Activated T-helper 17 cell treated with anti-CD3 and anti-CD28 coated beads, Interleukin-2, amount 50 U/mL, for 72 hours (primary cell): ENCODE measurements around the gene DUSP8. TPM values are rescaled to one million over a fixed set of nuclear protein-coding genes. Genes with fewer than 3 reads are reported as not detected.
"Not testable (repeated sequence)": the region's sequence is repeated elsewhere in the genome, so short reads cannot be mapped to it uniquely, and the experiment has no call there.

Experiments used
- ATAC-seq: fragments of 150-1000 bp; cut with Tn5 transposase; replicated peaks from 2 replicates; pipeline ENCODE4 v1.10.0; 2021; ENCODE audit warnings: mild to moderate bottlenecking, moderate library complexity
- H3K27ac Mint-ChIP-seq: one replicate; pipeline ENCODE4 v1.8.0; 2022; ENCODE audit warnings: mixed read lengths
- H3K27me3 Mint-ChIP-seq: one replicate; pipeline ENCODE4 v1.8.0; 2022; ENCODE audit warnings: mixed read lengths
- H3K36me3 Mint-ChIP-seq: one replicate; pipeline ENCODE4 v1.8.0; 2022; ENCODE audit warnings: low read depth, mild to moderate bottlenecking, mixed read lengths
- H3K4me1 Mint-ChIP-seq: one replicate; pipeline ENCODE4 v1.8.0; 2022; ENCODE audit warnings: mixed read lengths
- H3K4me3 Mint-ChIP-seq: one replicate; pipeline ENCODE4 v1.8.0; 2022; ENCODE audit warnings: mild to moderate bottlenecking, mixed read lengths
- H3K9me3 Mint-ChIP-seq: one replicate; pipeline ENCODE4 v1.8.0; 2022; ENCODE audit warnings: mixed read lengths
- total RNA-seq, 2 donors: library from RNA; stranded (reverse); gene quantifications; one replicate each; pipeline ENCODE4 v1.2.3, GENCODE V29; 2022

The DUSP8 gene
- total RNA-seq, 2 donors from 2014 or later: 0.80 to 1.7 TPM

GRCh38 chr11:1597994-1598380, 25.9 kb upstream of the DUSP8 start, which contains the start of gene KRTAP5-2:
KRTAP5-2 (minus strand) TSS chr11:1598294; CDS start chr11:1598250, 44 bp downstream.
- no peak for ATAC-seq
- no peak within 1 kb of the TSS for H3K4me3 Mint-ChIP-seq
- peaks cover 27% of the 10 kb centered on the region for H3K27me3 Mint-ChIP-seq
- no peaks in the 10 kb centered on the region for H3K36me3 Mint-ChIP-seq
- H3K9me3 Mint-ChIP-seq: no peaks in the 10 kb centered on the region
- no peak within 1 kb of the TSS for H3K27ac Mint-ChIP-seq
- H3K4me1 Mint-ChIP-seq: peaks cover 6% of the 10 kb centered on the region

- Mint-ChIP-seq H3K27ac (no peak overlapping the region), H3K4me1 (peaks cover 6% of the 10 kb centered on the region), H3K27me3 (peaks cover 26% of the 10 kb centered on the region), H3K9me3 (no peaks in the 10 kb centered on the region), H3K36me3 (no peaks in the 10 kb centered on the region), H3K4me3 (no peak overlapping the region)
- ATAC-seq: no peak
These were observed 25.4 kb upstream of the DUSP8 start for GRCh38 chr11:1597331-1597993.

GRCh38 chr11:1596576-1597121, 24.6 kb upstream of the DUSP8 start:
- not testable (repeated sequence) for H3K36me3 Mint-ChIP-seq, H3K4me3 Mint-ChIP-seq, H3K27ac Mint-ChIP-seq, H3K9me3 Mint-ChIP-seq, ATAC-seq, H3K4me1 Mint-ChIP-seq
- peaks cover 22% of the 10 kb centered on the region for H3K27me3 Mint-ChIP-seq

DNA sequence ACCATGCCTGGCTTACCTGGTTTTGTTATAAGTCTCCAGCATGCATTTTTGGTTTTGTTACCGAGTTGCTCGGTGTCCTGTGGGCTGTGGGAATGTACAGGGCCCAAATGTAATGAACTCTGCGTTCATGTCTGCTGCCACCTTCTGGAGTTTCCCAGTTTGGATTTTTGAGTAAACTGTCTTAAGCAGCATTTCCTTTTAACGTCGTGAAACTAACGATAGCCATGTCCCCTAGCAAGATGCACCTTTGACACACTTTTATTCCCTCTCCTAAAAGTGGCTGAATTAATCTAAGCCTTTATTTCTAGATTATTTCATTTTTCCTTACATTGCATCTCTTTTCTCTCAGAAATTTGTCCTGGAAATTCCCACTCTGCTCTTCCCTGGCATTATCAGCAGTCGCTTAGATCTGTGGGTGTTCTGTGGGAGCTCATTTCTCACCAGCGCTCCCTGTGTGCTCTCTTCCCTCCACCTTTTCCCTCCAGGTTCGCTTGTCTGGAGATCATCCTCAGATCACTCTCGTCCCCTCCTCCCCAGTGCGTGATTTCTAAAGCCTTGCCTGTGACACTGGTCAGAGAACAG, 24.0 kb upstream of the DUSP8 start:
- not testable (repeated sequence) for H3K36me3 Mint-ChIP-seq, H3K4me3 Mint-ChIP-seq, H3K9me3 Mint-ChIP-seq, H3K4me1 Mint-ChIP-seq, ATAC-seq, H3K27ac Mint-ChIP-seq
- H3K27me3 Mint-ChIP-seq: peaks cover 20% of the 10 kb centered on the region

GRCh38 chr11:1592628-1593027, 20.6 kb upstream of the DUSP8 start:
- H3K4me1 Mint-ChIP-seq: peaks cover 19% of the 10 kb centered on the region
- no peaks in the 10 kb centered on the region for H3K36me3 Mint-ChIP-seq
- H3K27ac Mint-ChIP-seq: no peak overlapping the region
- no peak overlapping the region for H3K4me3 Mint-ChIP-seq
- no peaks in the 10 kb centered on the region for H3K27me3 Mint-ChIP-seq
- H3K9me3 Mint-ChIP-seq: peaks cover 4% of the 10 kb centered on the region
- no peak for ATAC-seq

DNA sequence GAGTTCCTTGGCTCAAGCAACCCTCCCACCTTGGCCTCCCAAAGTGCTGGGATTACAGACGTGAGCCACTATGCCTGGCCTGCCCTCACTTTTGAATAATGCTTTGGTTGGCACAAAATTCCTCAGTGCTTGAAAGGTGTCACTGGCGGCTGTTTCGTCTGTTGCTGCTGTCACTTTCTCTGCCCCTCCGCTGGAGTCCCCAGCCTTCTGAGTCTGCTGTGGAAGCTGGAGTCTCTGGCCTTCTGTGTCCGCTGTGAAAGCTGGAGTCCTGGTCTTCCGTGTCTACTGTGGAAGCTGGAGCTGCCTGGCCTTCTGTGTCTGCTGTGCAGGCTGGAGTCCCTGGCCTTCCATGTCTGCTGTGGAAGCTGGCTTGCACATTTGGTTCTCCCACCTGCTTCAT, 17.9 kb upstream of the DUSP8 start:
- H3K36me3 Mint-ChIP-seq: no peaks in the 10 kb centered on the region
- H3K27me3 Mint-ChIP-seq: no peaks in the 10 kb centered on the region
- H3K4me1 Mint-ChIP-seq: peaks cover 13% of the 10 kb centered on the region
- ATAC-seq: no peak
- H3K27ac Mint-ChIP-seq: no peak overlapping the region
- peak overlapping the region; percentile 76 for H3K4me3 Mint-ChIP-seq
- peaks cover 4% of the 10 kb centered on the region for H3K9me3 Mint-ChIP-seq

DNA sequence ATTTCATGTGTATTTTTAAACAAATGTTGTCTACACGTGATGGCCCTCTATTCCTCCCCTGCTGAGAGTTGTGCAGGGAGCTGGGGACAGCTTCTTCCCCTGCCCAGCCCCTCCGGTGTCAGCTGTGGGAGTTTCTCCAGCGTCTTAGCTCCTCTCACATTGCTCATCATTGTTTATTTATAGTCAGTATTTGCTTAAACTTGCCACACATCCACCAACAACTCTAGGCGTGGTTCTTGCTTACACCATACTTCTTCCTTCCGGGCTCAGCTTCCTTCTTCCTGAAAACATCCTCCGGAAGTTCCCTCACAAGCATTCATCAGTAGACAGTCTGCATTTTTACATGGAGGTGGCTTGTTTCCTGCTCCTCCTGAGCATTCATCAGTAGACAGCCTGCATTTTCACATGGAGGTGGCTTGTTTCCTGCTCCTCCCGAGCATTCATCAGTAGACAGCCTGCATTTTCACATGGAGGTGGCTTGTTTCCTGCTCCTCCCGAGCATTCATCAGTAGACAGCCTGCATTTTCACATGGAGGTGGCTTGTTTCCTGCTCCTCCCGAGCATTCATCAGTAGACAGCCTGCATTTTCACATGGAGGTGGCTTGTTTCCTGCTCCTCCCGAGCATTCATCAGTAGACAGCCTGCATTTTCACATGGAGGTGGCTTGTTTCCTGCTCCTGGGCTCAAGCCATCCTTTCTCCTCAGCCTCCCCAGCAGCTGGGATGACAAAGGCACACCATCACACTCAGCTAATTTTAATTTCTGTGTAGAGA, 17.3 kb upstream of the DUSP8 start:
- Mint-ChIP-seq H3K4me1 (peaks cover 13% of the 10 kb centered on the region), H3K4me3 (peak overlapping the region; percentile 76), H3K27ac (peak overlapping the region; percentile 83)
- H3K27me3 Mint-ChIP-seq, H3K36me3 Mint-ChIP-seq, H3K9me3 Mint-ChIP-seq: not testable (repeated sequence)
- ATAC-seq: peak; percentile 73

DNA sequence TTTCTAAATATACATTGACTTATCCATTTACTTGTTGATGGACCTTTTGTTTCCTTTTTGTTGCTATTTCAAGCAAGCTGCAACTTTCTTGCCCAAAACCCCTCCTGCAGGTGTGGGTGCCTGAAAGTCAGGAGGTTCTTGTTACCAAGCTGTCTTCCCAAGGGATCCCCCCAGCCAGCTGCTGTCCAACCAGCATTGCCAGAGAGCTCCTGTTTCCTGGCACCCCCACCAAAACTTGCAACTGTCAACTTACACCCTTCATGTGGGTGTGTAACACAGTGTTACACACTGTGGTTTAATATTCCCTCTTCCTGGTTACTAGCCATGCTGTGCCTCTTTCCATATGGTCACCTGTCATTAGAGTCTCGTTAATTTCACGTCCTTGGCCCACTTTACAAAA, 14.6 kb upstream of the DUSP8 start:
- no peaks in the 10 kb centered on the region for H3K27me3 Mint-ChIP-seq
- no peak overlapping the region for H3K27ac Mint-ChIP-seq
- no peak overlapping the region for H3K4me3 Mint-ChIP-seq
- ATAC-seq: no peak
- H3K4me1 Mint-ChIP-seq: peaks cover 13% of the 10 kb centered on the region
- peaks cover 4% of the 10 kb centered on the region for H3K9me3 Mint-ChIP-seq
- H3K36me3 Mint-ChIP-seq: no peaks in the 10 kb centered on the region

GRCh38 chr11:1584661-1585370, 12.7 kb upstream of the DUSP8 start, which contains the start of gene KRTAP5-1:
KRTAP5-1 (minus strand) TSS chr11:1585283; CDS start chr11:1585249, 34 bp downstream.
- ATAC-seq, H3K4me3 Mint-ChIP-seq, H3K27ac Mint-ChIP-seq: not testable (repeated sequence)

DNA sequence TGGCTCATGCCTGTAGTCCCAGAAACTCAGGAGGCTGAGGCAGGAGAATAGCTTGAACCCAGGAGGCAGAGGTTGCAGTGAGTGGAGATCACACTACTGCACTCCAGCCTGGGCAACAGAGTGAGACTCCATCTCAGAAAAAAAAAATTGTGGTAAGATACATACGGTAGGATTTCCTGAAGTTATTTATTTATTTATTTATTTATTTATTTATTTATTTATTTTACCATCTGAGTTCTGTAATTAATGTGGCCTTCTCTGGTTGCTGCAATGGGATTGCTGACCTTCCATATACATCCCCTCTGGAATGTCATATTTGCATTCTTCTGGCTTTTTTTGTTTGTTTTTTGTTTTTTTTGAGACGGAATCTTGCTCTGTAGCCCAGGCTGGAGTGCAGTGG, 10.8 kb upstream of the DUSP8 start:
- not testable (repeated sequence) for ATAC-seq, H3K4me1 Mint-ChIP-seq, H3K9me3 Mint-ChIP-seq, H3K36me3 Mint-ChIP-seq, H3K27ac Mint-ChIP-seq, H3K4me3 Mint-ChIP-seq, H3K27me3 Mint-ChIP-seq

More at GRCh38 chr11:1584661-1585370, 12.7 kb upstream of the DUSP8 start, which contains the start of gene KRTAP5-1:
- H3K27me3 Mint-ChIP-seq, H3K36me3 Mint-ChIP-seq, H3K9me3 Mint-ChIP-seq: not testable (repeated sequence)
- H3K4me1 Mint-ChIP-seq: peaks cover 13% of the 10 kb centered on the region

GRCh38 chr11:1581976-1582375, 9.9 kb upstream of the DUSP8 start:
- no peaks in the 10 kb centered on the region for H3K36me3 Mint-ChIP-seq
- no peak for ATAC-seq
- H3K4me3 Mint-ChIP-seq: no peak overlapping the region
- no peaks in the 10 kb centered on the region for H3K9me3 Mint-ChIP-seq
- H3K27ac Mint-ChIP-seq: no peak overlapping the region
- no peaks in the 10 kb centered on the region for H3K4me1 Mint-ChIP-seq
- no peaks in the 10 kb centered on the region for H3K27me3 Mint-ChIP-seq

DNA sequence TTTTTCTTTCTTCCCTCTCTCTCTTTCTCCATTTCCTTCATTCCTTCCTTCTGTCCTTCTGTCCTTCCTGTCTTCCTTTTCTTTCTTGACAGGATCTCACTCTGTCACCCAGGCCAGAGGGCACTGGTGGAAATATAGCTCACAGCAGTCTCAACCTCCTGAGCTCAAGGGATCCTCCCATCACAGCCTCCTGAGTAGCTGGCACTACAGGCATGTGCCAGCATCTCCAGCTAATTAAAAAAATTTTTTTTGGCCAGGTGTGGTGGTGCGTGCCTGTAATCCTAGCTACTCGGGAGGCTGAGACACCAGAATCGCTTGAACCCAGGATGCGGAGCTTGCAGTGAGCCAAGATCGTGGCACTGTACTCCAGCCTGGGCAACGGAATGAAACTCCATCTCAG, 4.8 kb upstream of the DUSP8 start:
- Mint-ChIP-seq H3K4me1 (no peaks in the 10 kb centered on the region), H3K36me3 (no peaks in the 10 kb centered on the region), H3K27me3 (no peaks in the 10 kb centered on the region), H3K4me3 (no peak overlapping the region), H3K9me3 (no peaks in the 10 kb centered on the region), H3K27ac (no peak overlapping the region)
- no peak for ATAC-seq

DNA sequence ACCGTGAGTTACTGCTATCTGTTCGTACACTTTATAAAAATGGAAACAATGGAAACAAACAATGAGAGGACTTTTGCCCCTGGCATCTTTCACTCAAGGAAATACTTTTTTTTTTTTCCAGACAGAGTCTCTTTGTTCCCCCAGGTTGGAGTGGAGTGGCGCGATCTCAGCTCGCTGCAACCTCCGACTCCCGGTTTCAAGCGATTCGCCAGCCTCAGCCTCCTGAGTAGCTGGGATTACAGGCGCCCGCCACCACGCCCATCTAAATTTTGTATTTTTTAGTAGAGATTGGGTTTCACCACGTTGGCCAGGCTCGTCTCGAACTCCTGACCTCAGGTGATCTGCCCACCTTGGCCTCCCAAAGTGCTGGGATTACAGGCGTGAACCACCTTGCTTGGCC, 3.7 kb upstream of the DUSP8 start:
- not testable (repeated sequence) for H3K27ac Mint-ChIP-seq, H3K9me3 Mint-ChIP-seq, ATAC-seq, H3K36me3 Mint-ChIP-seq, H3K4me1 Mint-ChIP-seq, H3K27me3 Mint-ChIP-seq
- peak overlapping the region; percentile 30 for H3K4me3 Mint-ChIP-seq

- no peak for ATAC-seq
- H3K36me3 Mint-ChIP-seq: no peaks in the 10 kb centered on the region
- no peaks in the 10 kb centered on the region for H3K27me3 Mint-ChIP-seq
- H3K9me3 Mint-ChIP-seq: no peaks in the 10 kb centered on the region
- H3K27ac Mint-ChIP-seq: no peak overlapping the region
- no peaks in the 10 kb centered on the region for H3K4me1 Mint-ChIP-seq
- peak overlapping the region; percentile 30 for H3K4me3 Mint-ChIP-seq
These were observed 2.8 kb upstream of the DUSP8 start for GRCh38 chr11:1574933-1575242.
